ENCODE measurements around the gene ROPN1L. TPM values are rescaled to one million over a fixed set of nuclear protein-coding genes. Genes with fewer than 3 reads are reported as not detected.

Gene ROPN1L
- total RNA-seq, 4 donors from 2014 or later = 1.7 TPM; not detected in 3

DNA sequence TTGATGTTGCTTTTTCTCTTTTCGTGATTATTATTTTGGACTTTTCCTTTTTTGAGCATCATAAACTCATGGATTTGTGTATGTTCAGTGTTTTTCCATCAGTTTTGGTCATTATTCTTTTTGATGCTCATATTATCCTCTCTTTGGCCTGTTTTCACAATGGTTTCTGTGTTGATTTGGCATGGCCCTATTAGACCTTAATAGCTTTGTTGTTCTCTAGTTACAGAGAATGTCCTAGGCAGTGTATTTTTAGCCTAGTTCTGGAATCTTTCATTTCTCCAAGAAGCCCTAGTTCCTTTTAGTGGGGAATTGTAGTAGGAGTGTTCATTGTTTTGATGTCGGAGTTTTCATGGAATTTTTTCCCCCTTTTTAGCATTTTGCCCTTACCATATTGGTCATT lies 41.3 kb upstream of the ROPN1L start:
- Histone ChIP-seq H3K36me3 (peaks cover 0 to 69% (median 0%) of the 10 kb centered on the region in 3 donors), H3K27ac (no peak overlapping the region)
- TF ChIP-seq, protein P1, sequence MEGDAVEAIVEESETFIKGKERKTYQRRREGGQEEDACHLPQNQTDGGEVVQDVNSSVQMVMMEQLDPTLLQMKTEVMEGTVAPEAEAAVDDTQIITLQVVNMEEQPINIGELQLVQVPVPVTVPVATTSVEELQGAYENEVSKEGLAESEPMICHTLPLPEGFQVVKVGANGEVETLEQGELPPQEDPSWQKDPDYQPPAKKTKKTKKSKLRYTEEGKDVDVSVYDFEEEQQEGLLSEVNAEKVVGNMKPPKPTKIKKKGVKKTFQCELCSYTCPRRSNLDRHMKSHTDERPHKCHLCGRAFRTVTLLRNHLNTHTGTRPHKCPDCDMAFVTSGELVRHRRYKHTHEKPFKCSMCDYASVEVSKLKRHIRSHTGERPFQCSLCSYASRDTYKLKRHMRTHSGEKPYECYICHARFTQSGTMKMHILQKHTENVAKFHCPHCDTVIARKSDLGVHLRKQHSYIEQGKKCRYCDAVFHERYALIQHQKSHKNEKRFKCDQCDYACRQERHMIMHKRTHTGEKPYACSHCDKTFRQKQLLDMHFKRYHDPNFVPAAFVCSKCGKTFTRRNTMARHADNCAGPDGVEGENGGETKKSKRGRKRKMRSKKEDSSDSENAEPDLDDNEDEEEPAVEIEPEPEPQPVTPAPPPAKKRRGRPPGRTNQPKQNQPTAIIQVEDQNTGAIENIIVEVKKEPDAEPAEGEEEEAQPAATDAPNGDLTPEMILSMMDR (IDR thresholded peaks at IDR 0.05) = no peak
- TF ChIP-seq POLR2A (IDR thresholded peaks at IDR 0.05) = no peak

DNA sequence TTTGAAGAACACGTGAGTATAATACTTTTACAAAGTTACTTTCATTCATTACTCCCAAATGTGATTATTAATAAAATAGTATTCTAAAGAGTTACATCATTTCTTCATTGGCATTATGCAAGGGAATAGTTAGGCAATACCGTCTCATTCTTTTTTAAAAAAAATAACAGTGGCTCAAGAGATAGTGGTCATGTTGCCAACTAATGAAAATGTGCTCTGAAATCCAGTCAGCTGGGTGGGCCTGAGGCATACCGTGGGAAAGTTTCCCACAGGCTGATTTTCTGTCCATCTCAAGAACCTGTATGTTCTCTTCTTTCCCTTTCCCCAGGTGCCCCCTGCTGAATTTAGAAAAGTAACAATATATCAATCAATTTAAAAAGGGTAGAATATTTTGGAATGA lies 40.8 kb upstream of the ROPN1L start:
- Histone ChIP-seq H3K36me3 (peaks cover 0 to 69% (median 0%) of the 10 kb centered on the region in 3 donors), H3K4me1 (no peaks in the 10 kb centered on the region), H3K4me3 (no peak overlapping the region), H3K9me3 (no peaks in the 10 kb centered on the region), H3K27ac (no peak overlapping the region), H3K27me3 (no peaks in the 10 kb centered on the region)
- no peak for DNase-seq
- no peak for TF ChIP-seq POLR2A (IDR thresholded peaks at IDR 0.05)
- TF ChIP-seq, protein P1 (IDR thresholded peaks at IDR 0.05) = no peak

More for the DNA sequence above, 41.3 kb upstream of the ROPN1L start:
- Histone ChIP-seq H3K9me3 (no peaks in the 10 kb centered on the region), H3K4me1 (no peaks in the 10 kb centered on the region), H3K27me3 (no peaks in the 10 kb centered on the region), H3K4me3 (no peak overlapping the region)
- DNase-seq = no peak

GRCh38 chr5:10401498-10401897 lies 40.2 kb upstream of the ROPN1L start:
- H3K36me3 ChIP-seq = peaks cover 0 to 69% (median 0%) of the 10 kb centered on the region in 3 donors
- no peak for TF ChIP-seq POLR2A (IDR thresholded peaks at IDR 0.05)
- TF ChIP-seq, protein P1 (IDR thresholded peaks at IDR 0.05) = no peak

DNA sequence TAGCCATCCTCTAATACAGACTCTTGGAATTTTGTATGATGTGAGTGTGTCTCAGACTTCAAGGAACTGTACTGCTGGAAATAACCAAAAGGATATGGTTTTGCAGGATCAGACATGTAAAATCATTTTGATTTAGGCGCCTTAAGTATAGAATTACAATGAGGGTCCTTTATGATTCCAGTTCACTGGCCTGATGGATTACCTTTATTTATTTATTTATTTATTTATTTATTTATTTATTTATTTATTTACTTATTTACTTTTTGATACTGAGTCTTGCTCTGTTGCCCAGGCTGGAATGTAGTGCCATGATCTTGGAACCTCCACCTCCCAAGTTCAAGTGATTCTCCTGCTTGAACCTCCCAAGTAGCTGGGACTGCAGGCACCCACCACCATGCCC lies 37.9 kb upstream of the ROPN1L start:
- no peaks in the 10 kb centered on the region for H3K9me3 ChIP-seq
- no peak for DNase-seq
- TF ChIP-seq, protein P1 (IDR thresholded peaks at IDR 0.05) = no peak
- no peak for TF ChIP-seq POLR2A (IDR thresholded peaks at IDR 0.05)
- H3K27me3 ChIP-seq = no peaks in the 10 kb centered on the region
- no peak overlapping the region for H3K27ac ChIP-seq
- H3K4me1 ChIP-seq = no peaks in the 10 kb centered on the region
- no peak overlapping the region for H3K4me3 ChIP-seq
- peaks cover 0 to 77% (median 0%) of the 10 kb centered on the region in 3 donors for H3K36me3 ChIP-seq

More at GRCh38 chr5:10401498-10401897, 40.2 kb upstream of the ROPN1L start:
- Histone ChIP-seq H3K4me3 (no peak overlapping the region), H3K27ac (no peak overlapping the region), H3K27me3 (no peaks in the 10 kb centered on the region), H3K4me1 (no peaks in the 10 kb centered on the region), H3K9me3 (no peaks in the 10 kb centered on the region)
- DNase-seq = no peak

- Histone ChIP-seq H3K9me3 (no peaks in the 10 kb centered on the region), H3K4me3 (no peak overlapping the region), H3K27ac (no peak overlapping the region), H3K27me3 (no peaks in the 10 kb centered on the region), H3K4me1 (no peaks in the 10 kb centered on the region), H3K36me3 (peaks cover 0 to 100% (median 2%) of the 10 kb centered on the region in 3 donors)
- DNase-seq = no peak
- no peak for TF ChIP-seq POLR2A (IDR thresholded peaks at IDR 0.05)
- TF ChIP-seq, protein P1 (IDR thresholded peaks at IDR 0.05) = no peak
Observed at GRCh38 chr5:10406651-10407050, 35.0 kb upstream of the ROPN1L start.

DNA sequence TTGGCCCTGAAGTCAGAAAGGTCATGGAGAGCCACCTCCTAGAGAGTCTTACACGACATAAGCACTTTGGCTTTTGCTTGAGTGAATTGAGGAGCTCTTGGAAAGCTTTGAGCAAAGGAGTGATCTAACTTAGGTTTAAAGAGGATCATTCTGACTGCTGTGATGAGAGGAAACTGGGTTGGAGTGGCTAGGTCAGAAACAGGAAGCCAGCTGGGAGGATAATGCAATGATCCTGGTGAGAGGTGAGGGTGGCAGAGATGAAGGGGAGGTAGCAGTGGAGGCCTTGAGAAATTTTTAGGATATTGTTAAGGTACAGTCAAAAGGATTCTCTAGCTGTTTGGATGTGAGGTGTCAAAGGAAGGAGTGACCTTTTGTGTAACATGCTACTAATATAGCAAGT lies 32.2 kb upstream of the ROPN1L start:
- no peak overlapping the region for H3K4me3 ChIP-seq
- no peaks in the 10 kb centered on the region for H3K9me3 ChIP-seq
- DNase-seq = no peak
- no peaks in the 10 kb centered on the region for H3K27me3 ChIP-seq
- TF ChIP-seq, protein P1 (IDR thresholded peaks at IDR 0.05) = no peak
- no peak for TF ChIP-seq POLR2A (IDR thresholded peaks at IDR 0.05)
- peaks cover 0 to 100% (median 2%) of the 10 kb centered on the region in 3 donors for H3K36me3 ChIP-seq
- no peak overlapping the region for H3K27ac ChIP-seq
- H3K4me1 ChIP-seq = no peaks in the 10 kb centered on the region
